Activated T-helper 1 cell treated with Interleukin-2 at 50 U/mL for 16 hours (primary cell): ENCODE measurements around the gene CLDN16.

Experiments used
- DNase-seq: peaks from one replicate; pipeline ENCODE4 v3.0.0-alpha.2; 2020; ENCODE audit warnings: low read depth

Gene CLDN16

GRCh38 chr3:190442240-190442639, 54.3 kb downstream of the CLDN16 start:
- DNase-seq, result no peak

DNA sequence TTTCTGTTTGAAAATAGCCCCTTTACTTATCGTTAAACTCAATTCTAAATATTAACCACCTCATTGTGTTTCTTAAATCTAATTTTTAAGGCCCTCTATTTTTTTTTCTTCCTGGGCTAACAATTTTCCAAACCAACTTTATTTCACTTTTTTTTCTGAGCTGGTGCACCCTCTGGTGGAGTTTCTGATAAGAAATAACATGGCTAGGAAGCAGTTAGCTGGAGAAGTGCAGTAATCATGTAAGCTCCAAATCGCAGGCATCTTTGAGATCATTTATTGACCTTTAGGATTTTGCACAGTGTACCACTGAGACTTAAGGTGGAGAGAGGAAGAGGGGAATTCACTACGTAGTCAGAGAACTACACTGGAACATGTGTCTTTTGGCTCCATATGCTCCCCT, 55.3 kb downstream of the CLDN16 start:
- no peak for DNase-seq

DNA sequence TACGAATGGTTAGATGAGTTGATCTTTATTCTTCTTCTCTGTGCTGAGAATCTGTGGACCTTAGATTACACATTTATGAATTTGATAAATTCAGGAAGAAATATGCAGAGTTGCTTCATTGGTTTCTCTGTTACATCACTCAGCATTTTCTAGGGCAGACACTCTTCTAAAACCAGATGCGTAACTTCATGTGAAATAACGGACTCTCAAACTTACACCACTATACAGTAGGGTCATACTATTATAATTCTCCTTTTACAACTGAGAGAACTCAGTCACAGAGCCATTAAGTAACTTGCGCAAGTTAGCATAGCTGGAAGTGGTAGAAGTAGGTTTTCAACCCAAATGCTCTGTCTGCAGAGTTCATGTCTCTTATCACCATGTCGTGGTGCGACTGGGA, 56.0 kb downstream of the CLDN16 start:
- no peak for DNase-seq

- no peak for DNase-seq
These were observed 56.7 kb downstream of the CLDN16 start for GRCh38 chr3:190444576-190445145.

- DNase-seq, result no peak
These were observed 58.8 kb downstream of the CLDN16 start for GRCh38 chr3:190446573-190447279.

- DNase-seq, result no peak
These were observed 60.3 kb downstream of the CLDN16 start for GRCh38 chr3:190448256-190448655.

GRCh38 chr3:190449801-190450200, 61.8 kb downstream of the CLDN16 start, which contains the start of gene TMEM207:
TMEM207 (minus strand) TSS chr3:190449901; CDS start chr3:190449809, 92 bp downstream.
- no peak for DNase-seq

- no peak for DNase-seq
These were observed 67.9 kb downstream of the CLDN16 start for GRCh38 chr3:190455828-190456227.

- no peak for DNase-seq
These were observed 68.8 kb downstream of the CLDN16 start for GRCh38 chr3:190456770-190457169.

- DNase-seq, result no peak
These were observed 70.1 kb downstream of the CLDN16 start for GRCh38 chr3:190458040-190458439.
